Amniotic epithelial cell (primary cell): ENCODE data around the gene HNRNPDL.
"Not testable (repeated sequence)": the region's sequence is repeated elsewhere in the genome, so short reads cannot be mapped to it uniquely, and the experiment has no call there.

ENCODE experiments used
- DNase-seq: peaks from one replicate; pipeline ENCODE4 v3.0.0-alpha.2; 2010; ENCODE audit warnings: low read depth

HNRNPDL gene

GRCh38 chr4:82430193-82430963 lies at the start of gene HNRNPDL, which contains the start of gene ENOPH1:
TSS of gene HNRNPDL (minus strand) at chr4:82430462. CDS start at chr4:82429690, 772 bp downstream.
TSS of gene ENOPH1 (plus strand) at chr4:82430590. CDS start at chr4:82430830, 240 bp downstream.
- peak; percentile 91 for DNase-seq

GRCh38 chr4:82479562-82479961 lies 49.3 kb upstream of the HNRNPDL start:
- no peak for DNase-seq

GRCh38 chr4:82477469-82477868 lies 47.2 kb upstream of the HNRNPDL start:
- not testable (repeated sequence) for DNase-seq

DNA sequence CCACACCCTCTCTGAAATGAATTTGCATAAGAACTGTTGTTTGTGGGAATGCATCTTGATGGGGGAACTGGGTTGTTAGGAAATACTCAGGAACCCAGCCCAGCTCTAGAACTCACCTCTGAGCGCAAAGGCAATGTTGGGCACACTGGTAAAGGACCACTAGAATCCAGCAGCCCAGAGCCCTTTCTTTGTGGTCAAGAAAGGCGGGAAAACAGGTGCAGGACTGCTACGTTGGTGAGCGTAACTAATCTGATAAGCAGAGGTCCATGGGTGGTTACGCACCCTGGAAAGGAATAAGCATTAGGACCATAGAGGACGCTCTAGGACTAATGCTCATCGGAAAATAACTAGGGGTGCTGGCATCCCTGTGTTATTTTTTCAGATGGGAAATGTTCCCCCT lies 45.7 kb upstream of the HNRNPDL start:
- not testable (repeated sequence) for DNase-seq

DNA sequence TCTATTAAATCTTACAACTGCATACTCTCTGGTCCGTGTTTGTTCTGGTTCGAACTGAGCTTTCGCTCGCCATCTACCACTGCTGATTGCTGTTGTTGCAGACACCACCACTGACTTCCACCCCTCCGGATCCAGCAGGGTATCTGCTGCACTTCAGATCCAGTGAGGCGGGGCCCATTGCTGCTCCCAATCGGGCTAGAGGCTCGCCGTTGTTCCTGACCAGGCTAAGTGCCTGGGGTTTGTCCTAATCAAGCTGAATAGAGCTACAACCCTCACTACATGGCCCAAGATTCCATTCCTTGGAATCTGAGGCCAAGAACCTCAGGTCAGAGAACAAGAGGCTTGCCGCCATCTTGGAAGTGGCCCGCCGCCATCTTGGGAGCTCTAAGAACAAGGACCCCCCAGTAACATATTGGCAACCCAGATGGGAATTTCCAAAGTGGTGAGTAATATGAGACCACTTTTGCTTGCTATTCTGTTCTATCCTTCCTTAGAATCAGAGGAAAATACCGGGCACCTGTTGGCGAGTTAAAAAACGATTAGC lies 43.4 kb upstream of the HNRNPDL start:
- no peak for DNase-seq

DNA sequence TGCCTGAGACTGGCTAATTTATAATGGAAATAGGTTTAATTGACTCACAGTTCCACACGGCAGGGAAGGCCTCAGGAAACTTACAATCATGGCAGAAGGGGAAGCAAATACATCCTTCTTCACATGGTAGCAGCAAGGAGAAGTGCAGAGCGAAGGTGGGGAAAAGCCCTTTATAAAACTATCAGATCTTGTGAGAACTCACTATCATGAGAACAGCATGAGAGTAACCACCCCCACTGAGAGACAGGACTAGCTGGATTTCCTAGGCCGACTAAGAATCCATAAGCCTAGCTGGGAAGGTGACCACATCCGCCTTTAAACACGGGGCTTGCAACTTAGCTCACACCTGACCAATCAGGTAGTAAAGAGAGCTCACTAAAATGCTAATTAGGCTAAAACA lies 42.8 kb upstream of the HNRNPDL start:
- DNase-seq = not testable (repeated sequence)

DNA sequence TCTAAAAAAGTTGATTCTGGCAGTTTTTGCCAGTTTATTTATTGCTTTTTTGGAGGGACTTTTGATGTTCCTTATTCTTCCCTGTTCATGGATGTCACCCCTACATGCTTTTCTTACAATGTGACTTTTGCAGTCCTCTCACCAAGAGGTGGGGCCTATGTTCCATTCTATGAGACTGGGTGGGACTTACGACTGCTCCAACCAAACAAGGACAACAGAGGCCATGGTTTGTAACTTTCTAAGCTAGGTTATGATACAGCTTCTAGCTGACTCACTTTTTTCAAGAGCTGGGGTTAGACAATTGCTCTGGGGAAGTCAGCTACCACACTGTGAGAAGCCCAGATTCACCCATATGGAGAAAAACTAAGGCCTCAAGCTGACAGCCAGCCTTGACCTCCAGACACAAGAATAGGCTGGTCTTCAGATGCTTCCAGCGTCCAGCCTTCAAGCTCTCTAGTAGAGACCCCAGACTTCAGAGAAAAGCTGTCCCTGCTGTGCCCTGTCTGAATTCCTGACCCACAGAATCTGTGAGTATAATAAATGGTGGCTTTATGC lies 39.6 kb upstream of the HNRNPDL start:
- DNase-seq = peak; percentile 43

DNA sequence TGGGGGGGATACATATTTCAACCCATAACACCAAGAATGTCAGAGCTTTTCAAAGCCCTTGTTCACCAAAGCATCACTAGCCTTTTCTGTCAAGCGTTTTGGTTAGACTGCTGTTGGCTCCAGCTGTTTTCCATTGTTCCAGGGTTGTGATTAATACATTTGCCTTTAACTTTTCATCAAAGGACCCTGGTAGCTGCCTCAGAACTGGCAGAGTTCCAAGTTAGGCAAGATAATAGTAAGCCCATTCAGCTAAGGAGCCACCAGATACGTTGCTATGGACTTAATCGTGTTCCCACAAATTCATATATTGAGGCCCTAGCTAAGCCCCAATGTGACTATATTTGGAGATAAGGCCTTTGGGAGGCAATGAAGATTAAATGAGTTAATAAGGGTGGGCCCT lies 37.2 kb upstream of the HNRNPDL start:
- DNase-seq = peak; percentile 11

- DNase-seq = no peak
Observed at GRCh38 chr4:82463221-82463620, 33.0 kb upstream of the HNRNPDL start.

DNA sequence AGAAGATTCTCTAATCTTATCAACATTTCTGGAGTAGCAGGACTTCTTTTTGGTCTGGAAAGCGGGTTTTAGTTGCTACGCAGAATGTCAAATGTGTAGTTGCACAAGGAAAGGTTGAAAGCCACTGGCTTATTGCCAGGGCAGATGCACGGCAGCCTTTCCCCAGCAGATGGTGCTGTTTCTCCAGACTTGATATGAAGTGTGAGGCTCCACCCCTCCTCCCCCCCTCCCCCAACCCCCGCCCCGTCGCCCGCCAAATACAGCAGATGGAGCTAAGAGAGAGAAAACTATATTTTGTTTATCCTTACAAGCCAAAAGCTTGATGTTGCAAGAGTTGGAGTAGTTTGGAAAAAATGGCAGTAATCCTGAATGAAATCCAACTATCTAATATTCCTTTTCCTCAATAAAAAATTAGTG lies 32.2 kb upstream of the HNRNPDL start:
- peak; percentile 82 for DNase-seq

GRCh38 chr4:82461710-82462109 lies 31.4 kb upstream of the HNRNPDL start:
- no peak for DNase-seq

- DNase-seq = no peak
Observed at GRCh38 chr4:82458729-82459128, 28.5 kb upstream of the HNRNPDL start.

DNA sequence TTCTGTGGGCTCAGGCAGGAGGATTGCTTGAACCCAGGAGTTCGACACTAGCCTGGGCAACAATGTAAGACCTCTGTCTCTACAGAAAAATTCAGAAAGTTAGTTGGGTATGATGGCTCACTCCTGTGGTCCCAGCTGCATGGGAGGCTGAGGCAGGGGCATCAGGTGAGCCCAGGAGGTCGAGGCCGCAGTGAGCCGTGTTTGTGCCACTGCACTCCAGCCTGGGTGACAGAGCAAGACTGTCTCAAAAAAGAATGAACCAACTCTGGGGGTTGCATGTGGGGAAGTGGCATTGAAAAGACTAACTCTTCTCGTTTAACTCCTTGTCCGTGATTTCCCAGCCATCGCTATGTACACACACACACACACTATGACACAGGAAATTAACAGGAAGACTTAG lies 27.0 kb upstream of the HNRNPDL start:
- DNase-seq = no peak

- DNase-seq = no peak
Observed at GRCh38 chr4:82452026-82452425, 21.8 kb upstream of the HNRNPDL start.

DNA sequence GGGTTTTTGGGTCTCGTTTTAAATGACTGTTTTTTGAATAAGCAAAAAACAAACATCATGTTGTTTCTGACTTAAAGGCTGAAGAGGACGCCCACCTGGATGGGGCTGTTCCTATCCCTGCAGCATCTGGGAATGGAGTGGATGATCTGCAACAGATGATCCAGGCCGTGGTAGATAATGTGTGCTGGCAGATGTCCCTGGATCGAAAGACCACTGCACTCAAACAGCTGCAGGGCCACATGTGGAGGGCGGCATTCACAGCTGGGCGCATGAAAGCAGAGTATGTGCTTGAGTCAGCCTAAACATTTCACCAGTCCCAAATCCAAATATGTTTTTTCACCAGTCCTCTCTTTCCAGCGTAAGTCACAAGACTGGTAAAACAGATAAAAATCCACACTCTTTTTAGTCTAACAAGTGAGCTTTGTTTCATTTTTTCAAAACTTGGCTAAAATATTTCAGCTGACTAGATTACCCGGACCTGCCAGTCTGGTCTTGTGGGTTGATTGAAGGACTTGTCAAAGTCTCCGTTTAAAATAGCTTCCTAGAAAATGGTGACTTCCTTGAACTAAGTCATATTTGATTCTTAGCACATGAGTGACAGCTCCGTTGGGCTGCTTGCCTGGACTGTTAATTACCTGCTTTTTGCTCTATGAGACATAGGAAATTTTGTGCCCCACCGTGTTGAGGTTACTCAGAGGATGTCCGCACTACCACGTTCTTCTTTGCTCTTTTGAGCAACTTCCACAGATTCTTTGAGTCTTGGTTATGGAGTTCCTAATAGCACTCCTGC lies 20.9 kb upstream of the HNRNPDL start:
- DNase-seq = no peak

- no peak for DNase-seq
Observed at GRCh38 chr4:82447886-82448285, 17.6 kb upstream of the HNRNPDL start.

GRCh38 chr4:82439088-82439487 lies 8.8 kb upstream of the HNRNPDL start:
- DNase-seq = no peak

DNA sequence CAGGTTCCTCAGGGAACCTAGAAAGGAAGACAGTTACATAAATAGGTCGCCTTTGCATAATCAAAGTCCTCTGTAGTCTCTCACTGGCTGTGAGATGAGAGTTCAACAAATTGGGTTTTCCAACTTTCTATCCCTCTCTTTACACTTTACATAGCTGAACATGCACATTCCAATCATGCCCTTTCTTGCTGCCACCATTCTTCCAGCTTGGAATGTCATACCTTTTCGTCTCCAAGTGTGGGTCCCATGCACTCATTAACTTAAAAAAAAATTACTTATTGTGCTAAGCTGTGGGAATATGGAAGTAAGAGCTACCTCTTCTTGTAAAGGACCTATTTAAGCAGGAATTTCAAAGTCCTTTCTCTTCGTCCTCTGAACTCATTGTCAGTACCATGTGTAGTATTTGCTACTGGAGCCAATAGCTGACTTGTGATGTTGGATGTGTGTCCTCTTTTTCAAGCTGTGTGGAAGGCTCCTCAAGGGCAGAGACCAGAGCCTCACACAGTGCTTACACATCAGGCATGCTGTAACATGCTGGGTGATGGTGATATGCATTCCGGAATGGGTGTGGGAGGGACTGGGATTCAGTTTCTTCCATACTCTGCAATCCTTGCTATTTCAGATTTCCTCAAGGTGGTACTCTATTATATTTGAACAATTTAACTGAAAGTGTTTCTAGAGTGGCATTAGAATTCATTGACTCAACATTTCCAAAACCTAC lies 7.2 kb upstream of the HNRNPDL start:
- peak; percentile 50 for DNase-seq

DNA sequence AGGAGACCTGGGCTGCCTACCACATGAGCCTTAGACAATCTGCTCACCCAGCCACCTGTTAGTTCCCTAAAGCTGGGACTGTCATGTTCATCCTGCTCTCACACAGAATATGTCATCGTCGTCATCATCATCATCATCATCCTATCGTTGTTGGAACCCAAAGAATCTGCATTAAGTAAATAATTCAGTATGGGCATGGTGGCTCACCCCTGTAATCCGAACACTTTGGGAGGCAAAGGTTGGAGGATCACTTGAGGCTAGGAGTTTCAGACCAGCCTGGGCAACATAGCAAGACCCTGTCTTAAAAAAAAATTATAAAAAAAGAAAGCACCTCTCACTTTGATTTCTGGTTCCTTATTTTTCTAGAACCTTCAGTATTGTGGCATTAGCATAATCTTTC lies 6.5 kb upstream of the HNRNPDL start:
- DNase-seq = no peak

- DNase-seq = no peak
Observed at GRCh38 chr4:82436130-82436529, 5.9 kb upstream of the HNRNPDL start.

DNA sequence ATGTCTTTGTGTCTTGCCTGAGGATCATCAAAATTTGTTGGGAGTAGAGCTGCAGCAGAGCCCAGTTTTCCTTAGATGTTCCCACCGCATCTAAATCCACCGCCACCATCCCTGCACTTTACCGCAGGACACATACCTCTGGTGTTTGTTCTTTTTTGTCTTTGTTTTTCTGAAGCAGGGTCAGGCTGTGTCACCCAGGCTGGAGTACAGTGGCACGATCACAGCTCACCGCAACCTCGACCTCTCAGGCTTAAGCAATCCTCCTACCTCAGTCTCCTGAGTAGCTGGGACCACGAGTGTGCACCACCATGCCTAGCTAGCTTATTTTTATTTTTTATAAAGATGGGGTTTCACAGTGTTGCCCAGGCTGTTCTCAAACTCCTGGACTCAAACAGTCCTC lies 4.7 kb upstream of the HNRNPDL start:
- no peak for DNase-seq

DNA sequence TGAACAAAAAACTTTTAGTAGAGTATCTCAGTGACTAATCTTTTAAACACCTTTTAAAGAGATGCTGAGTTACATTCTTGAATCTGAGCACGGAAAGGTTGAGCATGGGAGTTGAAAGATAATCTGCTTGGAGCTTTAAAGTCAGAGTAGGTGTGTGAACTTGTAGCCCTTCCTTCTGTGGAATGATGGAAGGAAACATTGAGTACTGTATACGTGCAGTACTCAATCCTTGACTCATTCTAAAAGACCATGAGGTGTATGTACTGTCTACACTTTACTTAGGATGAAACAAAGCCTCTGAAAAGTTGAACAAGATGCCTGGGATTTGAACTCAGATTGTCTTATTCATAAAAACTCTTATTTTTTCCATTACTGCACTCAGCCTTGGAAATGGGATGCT lies 3.5 kb upstream of the HNRNPDL start:
- no peak for DNase-seq
